ENCODE data around the gene PASD1. TPM values are rescaled to one million over a fixed set of nuclear protein-coding genes. Genes with fewer than 3 reads are reported as not detected.

The PASD1 gene
- total RNA-seq, 1 experiment from 2014 or later = not detected

Other genes with a start within 250 kb of the PASD1 start
- gene VMA21, start 166.5 kb upstream of the PASD1 start, total RNA-seq (2021; ENCODE audit: unreplicated experiment) = 117 TPM
- not detected for gene PRRG3, start 131.8 kb downstream of the PASD1 start, total RNA-seq (2021; ENCODE audit: unreplicated experiment)
- gene FATE1, start 152.4 kb downstream of the PASD1 start, total RNA-seq (2021; ENCODE audit: unreplicated experiment) = not detected
- gene CNGA2, start 171.1 kb downstream of the PASD1 start, total RNA-seq (2021; ENCODE audit: unreplicated experiment) = not detected

All from Panc1 (cell line).